GM21619 (cell line): ENCODE results near the gene ADPRH.

ENCODE experiments used
- ATAC-seq: cut with Tn5 transposase; IDR thresholded peaks from one replicate; pipeline ENCODE4 v1.9.1; 2021; ENCODE audit not compliant: unreplicated experiment

ADPRH gene

DNA sequence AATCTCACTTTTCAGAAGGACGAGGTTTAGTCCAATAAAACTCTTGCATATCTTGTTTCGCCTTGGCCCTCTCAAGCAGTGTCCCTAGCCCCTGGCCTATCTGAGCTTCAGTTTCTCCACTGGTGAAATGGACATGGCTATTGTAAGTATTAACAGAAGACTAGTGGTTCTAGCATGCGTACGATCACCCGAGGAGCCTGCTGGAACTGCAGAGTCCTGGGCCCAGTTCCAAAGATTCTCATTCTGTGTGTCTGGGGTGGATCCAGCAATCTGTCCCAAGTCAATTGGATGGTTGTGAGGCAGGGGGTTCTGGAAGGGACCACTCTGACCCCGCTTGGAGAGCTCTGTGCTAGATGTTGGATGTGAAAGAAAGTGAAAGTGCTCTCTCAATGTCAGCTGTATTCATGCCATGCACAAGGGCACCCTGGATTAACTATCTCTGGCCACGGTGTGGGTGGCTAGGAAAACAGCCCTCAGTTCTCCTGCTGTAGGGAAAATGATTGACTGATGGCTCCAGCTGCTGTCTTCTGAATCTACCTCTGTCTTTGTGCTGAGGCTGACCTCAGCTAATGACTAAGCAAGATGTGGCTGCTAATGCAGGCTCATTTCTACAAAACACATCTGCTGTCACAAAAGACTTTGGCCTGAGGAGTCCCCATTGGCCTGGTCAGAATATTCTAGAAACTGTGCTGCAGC lies 16.5 kb downstream of the ADPRH start:
- ATAC-seq: no peak

DNA sequence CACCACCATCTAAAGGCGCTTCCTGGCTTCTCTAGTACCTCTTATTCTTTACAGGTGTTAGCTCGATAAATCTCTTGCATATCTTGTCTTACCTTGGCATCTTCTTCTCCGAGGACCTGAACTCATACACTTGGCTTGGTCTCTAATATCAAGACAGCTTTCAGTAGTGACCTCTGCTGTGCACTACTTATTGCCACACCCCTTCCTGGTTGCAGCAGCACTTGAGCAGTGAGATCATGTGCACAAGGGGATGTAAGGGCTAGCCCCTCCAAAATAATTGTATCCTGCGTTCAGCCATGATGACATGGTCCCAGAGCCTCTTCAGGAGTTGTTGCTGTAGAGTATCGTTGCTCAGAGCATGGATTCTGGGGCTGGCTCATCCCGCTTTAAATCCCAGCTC lies 17.1 kb downstream of the ADPRH start:
- no peak for ATAC-seq

DNA sequence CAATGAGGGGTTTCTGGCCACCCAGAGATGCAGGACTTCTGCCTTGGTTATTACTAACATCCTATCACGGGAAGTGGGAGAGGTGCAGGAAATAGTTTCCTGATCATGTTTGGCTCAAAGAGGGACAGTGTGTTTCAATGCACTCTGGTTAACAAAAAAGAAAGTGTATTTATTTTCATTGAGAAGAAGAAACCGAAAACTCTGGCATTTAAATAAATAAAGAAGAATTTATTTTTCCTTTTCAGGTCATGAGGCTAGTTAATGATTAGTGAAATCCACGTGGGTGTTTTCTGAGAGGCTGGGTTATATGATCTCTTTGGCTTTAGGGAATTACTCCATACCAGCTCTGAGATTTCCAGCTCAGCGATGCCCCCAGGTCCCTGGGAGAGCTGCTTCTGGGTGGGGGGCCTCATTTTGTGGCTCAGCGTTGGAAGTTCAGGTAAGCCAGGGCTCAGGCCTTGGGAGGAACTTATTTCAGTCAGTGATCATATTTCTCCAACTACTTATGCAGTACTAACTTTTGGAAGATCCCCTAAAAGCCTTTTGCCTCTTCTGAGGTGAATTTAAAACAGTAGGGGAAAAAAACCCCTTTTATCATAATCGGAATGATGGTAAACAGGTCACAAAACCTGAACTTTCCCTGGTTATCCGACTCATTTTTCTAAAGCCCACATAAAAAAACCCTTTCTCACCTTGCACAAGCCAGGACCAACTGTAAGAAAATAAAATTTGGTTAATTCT lies 18.4 kb downstream of the ADPRH start, which contains the start of gene PLA1A:
PLA1A (plus strand) TSS at position 338 of the 741 bp plus-strand sequence; CDS start at position 367, 29 bp downstream.
- ATAC-seq: no peak

DNA sequence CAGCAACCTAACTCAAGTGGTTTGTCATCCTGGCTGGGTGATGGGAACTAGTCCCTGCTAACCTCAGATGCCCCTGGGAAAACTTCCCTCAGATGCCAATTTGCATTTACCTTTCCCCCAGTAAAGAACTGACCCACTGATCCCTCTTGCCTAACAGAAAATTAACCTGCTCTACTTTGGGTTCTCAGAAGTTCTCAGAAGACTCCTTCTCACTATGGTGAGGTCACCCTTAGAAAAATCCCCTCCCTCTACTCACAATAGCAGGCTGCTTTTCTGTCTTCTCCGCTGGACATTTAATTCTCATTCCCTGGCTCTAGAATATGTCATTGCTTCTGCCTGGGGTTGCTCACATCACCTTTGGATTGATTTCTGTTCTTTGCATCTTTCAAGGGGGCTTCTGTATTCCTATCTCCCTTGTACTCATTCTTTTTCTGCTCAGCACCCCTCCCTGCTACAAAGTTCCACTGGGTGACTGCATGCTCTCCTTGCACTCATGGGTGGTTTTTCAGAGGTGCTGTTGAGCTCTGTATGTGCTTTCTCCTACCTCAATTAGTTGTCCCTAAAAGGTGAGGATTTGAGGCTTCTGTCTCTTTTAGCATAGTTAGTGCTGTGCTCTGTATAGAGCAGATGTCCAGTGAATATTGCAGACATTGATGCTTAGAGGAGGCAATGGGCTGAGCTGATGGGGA lies 19.3 kb downstream of the ADPRH start:
- ATAC-seq: peak; percentile 49

DNA sequence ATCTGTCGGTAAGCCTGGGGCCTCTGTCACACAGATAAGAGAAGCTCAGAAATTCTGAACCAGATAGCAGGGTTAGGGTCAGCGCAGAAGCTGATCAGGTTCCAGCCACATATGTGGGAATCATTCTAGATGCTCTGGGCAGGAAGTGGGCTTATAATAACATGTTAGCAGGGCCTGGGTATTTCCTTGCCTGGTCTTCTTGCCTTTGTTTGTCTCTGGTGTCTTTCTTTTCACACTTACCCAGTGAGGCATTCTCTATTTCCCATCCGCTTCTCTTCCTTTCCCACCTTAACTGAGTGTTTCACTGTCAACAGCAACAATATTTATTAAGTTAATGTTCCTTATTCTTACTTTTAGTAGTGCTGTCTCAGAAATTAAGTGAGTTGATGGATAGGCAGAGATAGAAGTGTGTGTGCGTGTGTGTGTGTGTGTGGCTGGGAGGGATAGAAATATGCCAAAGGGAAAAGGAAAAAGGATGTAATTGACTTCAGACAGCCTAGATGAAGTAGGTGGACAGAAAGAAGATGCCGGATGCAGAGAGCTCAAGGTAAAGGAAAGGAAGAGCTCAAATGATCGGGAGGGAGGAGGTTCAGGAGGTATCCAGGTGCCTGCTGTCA lies 20.4 kb downstream of the ADPRH start:
- ATAC-seq: no peak

DNA sequence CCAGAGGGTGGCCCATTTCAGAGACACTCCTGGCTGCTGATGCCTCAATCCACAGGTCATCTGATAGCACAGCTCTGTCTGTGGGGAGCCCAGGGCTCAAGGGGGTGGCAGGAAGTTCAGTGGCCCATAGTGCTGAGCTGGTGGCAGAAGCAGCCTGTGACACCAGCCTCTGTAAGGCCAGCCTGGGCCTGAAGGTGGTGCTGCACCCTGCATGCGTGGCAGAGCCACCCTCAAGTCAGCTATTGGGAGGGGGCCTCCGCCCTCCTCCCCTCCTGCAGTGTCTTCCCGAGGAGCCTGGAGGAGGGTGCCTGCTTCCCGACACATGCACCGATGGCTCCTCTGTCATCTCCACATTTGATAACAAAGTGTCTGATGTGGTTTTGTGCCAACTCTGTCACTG lies 21.4 kb downstream of the ADPRH start:
- peak; percentile 59 for ATAC-seq

DNA sequence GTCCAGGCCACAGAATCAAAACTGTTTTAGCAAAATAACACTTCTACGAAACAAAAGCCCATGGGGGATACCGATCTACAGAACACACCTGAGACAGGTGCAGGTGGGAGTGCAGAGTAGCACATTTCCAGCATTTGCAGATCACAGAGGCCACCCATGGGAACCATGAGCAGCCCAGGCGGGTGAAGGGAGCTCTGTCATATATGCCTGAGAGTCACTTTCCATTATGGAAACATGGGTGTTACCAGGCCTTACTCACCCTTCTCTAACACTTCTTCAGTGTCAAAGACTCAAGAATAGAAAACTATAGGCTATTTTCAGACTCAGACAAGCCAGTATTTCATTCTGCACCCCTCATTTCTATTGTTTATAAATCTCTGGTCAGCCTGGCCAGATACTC lies 21.9 kb downstream of the ADPRH start:
- ATAC-seq: peak; percentile 7

DNA sequence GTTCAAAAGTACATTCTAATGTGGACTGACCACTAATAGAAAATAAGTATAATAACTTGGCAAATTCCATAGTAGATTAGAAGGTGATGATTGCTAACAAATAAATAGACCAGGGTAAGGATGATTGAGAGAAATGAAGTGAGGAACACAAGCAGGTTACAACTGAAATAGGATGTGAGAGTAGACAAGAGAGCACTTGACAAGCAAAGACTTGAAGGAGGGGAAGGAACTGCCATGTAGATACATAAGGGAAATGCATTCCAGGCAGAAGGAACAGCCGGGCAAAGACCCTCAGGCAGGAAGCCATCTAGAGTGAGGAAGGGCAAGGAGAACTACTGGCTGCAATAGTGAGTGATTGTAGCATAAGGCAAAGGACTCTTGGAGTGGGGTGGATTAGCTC lies 23.4 kb downstream of the ADPRH start:
- ATAC-seq: no peak

DNA sequence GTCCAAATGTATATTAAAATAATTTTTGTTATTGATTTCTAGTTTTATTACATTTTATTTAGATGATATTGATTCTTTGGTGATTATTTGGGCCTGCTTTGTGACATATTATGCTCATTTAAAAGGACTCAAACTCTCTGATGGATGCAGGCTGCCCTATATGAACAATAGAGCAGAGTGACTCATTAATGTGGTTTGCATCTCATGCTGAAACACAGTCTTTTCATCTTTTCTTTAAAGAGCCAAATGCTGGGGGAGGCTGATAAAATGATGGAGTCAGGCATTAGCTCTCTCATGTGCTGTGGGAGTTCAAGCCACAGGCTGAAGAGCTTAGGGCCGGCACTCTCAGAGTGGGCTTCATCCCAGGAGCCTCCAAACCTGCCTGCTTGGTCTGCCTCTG lies 25.6 kb downstream of the ADPRH start:
- no peak for ATAC-seq

DNA sequence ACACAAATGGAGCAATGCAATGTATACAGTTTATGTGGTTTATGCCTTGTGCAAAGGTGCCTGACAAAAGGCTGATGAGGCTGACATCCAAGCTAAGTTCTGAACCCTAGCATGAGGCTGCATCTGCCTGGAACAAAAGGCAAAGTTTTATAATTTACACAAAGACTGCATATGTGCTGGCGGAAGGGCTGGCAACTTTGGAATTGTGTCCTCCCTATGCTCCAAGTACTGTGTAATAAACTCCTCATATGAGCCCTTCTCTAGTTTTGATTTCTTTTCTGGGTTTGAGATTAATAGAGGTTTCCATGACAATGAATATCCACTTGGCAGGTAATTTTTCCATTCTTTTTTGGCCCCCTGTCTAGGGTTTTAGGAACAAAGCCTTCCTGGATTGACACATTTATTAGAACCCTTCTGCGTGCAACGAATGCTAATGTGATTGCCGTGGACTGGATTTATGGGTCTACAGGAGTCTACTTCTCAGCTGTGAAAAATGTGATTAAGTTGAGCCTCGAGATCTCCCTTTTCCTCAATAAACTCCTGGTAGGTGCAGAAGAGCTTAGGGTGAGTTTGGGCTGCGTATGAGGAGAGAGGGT lies 29.2 kb downstream of the ADPRH start:
- no peak for ATAC-seq

DNA sequence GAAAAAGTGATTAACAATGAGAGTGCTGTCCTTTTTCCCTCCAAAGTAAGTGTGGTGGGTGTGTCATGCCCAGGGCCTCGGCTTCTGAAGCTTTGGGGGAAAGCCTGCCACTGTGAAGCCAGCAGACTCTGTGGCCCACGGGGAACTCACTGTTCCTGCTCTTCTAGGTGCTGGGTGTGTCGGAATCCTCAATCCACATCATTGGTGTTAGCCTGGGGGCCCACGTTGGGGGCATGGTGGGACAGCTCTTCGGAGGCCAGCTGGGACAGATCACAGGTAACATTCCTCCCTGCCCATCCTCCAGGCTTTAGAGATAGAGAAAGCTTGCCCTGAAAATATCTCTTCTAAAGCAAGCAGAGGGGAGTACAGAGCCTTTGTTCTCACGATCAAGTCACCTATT lies 30.0 kb downstream of the ADPRH start:
- ATAC-seq: no peak

DNA sequence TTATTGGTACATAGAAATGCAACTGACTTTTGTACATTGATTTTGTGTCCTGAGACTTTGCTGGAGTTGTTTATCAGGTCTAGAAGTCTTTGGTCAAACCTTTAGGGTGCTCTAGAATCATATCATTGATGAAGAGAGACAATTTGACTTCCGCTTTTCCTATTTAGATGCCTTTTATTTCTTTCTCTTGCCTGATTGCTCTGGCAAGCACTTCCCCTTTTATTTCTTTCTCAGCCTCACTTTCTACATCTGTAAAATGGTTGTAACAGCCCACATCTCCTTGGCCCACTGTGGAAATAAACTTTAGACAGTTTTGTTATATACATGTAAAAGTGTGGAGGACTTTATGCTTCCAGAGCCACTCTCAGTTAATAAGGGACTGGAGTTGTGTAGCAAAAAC lies 32.4 kb downstream of the ADPRH start:
- no peak for ATAC-seq

DNA sequence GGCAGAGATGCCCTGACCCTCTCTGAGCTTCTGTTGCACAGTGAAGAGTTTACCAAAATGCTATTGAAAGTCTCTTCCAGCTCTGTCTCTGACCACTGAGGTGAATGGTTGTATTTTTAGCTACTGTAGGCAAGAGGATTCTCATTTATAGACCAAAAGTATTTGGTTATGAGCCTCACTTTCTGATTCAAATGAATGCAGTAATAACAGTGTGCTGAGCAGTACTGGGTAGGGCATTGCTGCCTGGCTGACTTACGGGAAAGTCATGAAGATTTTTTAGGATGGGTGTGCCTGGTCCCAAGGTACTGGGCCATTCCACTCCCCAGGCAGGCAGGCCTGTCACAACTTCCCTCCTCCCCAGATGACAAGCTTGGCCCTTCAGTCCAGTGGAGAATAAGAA lies 33.9 kb downstream of the ADPRH start:
- no peak for ATAC-seq

DNA sequence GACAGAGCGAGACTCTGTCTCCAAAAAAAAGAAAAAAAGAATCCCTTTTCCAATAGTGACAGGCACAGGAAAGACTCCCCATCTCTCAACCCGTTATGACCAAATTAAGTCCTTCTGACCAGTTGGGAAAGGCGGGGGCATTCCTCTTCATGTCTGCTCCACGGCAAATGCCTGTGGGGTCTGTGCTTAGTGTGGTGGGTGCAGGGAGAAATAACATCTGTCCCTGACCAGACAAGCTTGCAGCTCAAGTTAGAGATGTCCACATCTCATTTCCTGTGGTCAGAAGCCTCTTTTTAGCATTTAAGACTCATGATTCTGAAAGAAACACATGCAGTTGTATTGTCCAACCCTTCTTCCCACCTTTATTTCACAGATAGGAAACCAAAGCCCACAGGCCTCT lies 34.6 kb downstream of the ADPRH start:
- ATAC-seq: no peak

DNA sequence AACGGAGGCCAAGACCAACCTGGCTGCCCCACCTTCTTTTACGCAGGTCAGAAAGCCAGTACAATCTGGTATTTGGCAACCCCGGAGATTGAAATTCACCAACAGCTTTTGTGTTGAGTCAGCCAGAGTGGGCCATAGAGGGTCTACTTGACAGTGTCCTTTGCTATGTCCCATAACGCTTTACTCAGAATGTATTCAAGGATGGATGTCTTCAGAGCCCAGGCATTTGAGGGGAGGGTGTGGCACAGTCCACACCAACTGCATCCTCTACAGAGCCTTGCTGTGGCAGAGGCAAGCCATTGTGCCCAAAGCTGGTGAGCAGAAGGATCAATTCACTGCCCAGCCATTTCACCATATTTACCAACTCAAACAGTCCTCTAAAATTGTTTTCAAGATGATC lies 36.8 kb downstream of the ADPRH start:
- no peak for ATAC-seq

DNA sequence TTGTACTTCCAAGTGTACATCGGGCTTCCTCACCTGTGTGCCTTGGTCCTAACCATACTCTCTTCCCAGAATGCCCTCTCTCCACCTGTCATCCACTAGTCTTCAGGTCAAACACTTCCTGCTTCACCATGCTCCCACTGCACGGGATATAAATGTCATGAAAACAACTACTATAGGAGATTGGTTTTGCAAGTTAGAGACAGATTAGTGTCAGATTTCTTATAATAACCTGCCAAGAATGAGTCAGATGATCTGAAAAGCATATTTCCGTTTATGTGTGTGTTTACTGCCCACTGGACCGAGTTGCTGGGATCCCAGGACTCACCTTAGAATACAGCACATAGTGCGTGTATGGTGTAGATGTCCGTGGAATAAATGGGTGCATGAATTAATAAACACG lies 39.8 kb downstream of the ADPRH start:
- no peak for ATAC-seq

DNA sequence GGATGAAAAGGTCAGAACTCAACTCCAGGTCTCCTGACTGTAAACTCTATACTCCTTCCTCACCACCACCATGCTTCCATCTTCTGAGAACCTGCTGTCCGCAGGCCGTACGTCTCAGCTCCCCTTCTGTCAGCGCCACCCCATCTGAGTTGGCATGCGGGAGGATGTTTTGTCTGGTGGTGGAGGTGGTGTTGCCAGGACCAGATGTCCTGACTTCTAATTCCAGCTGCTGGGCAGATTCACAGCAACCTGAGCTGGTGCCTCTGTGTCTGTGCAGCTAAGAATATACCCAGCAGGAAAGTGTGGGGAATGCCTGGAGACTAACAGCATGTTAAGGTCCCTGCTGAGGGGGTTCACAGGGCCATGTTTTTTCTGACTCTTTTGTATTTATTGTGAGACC lies 41.6 kb downstream of the ADPRH start:
- no peak for ATAC-seq

DNA sequence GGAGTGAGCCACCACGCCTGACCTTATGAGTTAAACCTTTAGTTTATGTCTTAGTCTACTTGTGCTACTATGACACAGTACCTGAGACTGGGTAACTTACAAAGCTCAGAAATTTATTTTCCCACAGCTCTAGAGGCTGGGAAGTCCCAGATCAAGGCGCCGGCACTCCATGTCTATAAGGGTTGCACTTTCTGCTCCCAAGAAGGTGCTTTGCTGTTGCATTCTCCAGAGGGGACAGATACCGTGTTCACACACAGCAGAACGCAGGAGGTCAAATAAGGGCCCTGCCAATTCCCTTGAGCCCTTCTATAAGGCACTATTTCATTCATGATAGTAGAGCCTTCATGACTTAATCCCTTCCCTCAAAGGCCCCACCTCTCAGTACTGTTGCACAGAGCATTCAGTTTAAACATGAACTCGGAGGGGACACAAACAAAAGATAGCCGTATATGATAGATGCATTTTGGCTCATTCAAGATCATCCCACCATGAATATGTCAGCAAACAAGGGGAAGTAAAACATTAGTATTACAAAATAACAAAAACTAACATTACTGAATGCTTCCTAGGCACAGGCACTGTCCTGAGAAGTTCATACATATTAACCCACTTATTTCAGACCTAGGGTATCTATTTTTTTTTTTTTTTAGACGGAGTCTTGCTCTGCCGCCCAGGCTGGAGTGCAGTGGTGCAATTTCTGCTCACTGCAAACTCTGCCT lies 44.9 kb downstream of the ADPRH start:
- ATAC-seq: no peak

DNA sequence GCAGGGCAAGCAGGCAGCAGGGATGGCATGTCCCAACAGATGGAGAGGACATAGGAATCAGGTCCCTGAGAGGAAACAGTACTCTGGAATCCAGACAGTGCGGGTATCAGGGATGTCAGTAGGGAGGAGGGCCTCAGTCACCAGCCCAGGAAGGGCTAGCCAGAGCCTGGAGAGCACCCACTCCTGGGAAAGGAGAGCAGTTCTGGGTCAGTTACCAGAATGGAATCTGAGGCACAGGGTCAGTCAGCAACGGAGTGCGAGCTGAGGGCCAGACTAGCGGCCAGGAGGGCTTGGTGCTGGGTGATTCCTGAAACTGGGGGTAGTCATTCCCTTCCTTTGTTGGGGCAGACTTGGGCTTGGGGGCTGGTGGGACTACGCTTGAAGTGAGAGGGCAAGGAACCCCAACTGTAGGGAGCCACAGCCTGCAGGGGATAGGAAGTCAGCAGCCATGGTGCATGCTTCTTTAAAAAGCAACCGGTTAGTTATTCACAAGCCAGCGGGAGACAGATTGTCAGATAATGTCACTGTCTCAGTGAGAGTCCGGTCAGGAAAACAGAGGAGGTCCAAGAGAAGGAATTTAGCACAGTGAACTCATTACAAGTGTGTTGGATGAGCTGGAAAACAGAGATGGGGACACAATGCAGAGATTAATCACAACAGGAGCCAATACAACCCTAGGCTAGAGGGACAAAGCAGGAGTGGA lies 46.3 kb downstream of the ADPRH start:
- no peak for ATAC-seq

DNA sequence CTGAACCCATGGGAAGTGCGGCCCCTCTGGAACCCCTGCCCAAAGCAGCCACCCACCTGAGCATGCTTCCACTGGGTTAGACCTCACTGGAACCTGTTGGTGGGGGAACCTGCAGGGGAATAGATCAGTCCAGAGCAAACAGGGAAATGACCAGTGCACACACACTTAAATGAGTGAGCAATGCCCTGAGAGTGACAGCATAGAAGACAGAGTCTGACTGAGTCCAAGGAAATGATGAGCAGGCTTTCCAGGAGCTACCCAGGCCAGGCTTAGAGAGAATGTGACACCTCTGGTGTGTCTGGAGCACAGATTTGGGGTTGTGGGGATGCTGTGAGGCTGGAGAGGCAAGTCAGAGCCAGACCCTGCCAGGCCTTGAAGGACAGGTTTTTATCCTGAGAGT lies 46.9 kb downstream of the ADPRH start:
- no peak for ATAC-seq
